Measurements from ENCODE around the gene CAPN5.
A peak's percentile ranks its signal among the peaks of the same experiment; 100 is the strongest.

CAPN5 gene

DNA sequence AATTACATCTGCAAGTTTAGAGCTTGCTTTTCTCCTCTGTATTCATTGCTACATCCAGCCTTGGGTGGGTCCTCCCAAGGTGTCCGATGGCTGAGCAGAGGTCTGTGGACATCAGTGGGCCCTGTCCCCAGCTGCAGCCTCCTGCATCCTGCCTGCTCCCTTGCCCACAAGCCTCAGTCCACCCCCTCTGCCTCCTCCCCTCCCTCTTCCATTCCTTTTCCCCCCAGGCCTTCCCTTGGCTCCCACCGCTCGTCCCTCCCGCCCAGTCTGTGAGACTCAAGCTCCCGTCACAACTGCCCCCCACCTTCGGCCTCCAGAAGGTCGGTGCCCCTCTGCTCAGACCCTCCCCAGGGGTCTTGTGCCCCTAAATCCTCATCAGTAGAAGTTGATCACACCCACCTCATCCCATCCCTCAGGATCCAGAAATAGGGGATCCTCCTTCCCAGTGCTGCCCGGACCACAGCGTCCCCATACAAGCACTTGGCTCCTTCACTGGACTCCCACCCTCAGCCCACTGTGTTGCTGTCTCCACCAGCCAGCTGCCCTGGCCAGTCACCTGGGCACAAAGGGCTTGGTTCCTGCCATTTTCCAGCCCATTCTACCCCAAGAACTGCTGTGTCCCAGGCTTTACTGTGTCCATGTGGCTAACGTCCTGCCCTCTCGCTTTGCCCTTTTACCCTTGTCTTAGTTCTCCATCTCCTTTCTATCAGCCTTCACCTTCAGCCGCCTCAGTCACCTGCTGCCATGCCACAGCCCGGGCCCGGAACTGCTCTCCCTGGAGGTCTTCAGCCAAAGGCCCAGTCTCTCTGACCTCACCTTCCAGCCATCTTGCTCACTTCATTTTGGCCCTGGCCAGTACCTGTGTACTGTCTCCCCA, 33.6 kb downstream of the CAPN5 start:
- DNase-seq (ENCODE audit: low read depth), result no peak

DNA sequence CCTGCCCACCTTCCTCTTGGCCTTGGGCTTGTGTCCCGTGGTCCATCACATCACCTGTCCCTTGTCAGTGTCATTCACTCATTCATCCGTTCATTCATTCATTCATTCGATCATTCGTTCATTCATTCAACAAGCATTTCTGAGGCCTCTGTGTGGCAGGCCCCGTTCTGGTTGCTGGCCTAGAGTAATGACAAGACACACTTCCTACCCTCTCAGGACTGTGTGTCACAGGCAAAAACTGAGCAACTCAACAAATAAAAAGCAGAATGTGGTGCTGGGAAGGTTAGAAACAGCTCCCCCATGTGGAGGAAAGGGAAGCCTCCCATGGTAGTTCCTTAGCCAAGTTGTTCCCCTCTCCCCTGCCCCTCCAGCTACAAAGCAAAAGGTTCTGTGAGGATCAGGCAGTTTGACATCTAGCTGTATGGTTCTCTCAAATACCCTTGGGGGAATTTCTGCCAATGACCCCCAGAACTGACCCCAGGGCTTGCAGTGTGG, 34.3 kb downstream of the CAPN5 start:
- DNase-seq (ENCODE audit: low read depth), result no peak

DNA sequence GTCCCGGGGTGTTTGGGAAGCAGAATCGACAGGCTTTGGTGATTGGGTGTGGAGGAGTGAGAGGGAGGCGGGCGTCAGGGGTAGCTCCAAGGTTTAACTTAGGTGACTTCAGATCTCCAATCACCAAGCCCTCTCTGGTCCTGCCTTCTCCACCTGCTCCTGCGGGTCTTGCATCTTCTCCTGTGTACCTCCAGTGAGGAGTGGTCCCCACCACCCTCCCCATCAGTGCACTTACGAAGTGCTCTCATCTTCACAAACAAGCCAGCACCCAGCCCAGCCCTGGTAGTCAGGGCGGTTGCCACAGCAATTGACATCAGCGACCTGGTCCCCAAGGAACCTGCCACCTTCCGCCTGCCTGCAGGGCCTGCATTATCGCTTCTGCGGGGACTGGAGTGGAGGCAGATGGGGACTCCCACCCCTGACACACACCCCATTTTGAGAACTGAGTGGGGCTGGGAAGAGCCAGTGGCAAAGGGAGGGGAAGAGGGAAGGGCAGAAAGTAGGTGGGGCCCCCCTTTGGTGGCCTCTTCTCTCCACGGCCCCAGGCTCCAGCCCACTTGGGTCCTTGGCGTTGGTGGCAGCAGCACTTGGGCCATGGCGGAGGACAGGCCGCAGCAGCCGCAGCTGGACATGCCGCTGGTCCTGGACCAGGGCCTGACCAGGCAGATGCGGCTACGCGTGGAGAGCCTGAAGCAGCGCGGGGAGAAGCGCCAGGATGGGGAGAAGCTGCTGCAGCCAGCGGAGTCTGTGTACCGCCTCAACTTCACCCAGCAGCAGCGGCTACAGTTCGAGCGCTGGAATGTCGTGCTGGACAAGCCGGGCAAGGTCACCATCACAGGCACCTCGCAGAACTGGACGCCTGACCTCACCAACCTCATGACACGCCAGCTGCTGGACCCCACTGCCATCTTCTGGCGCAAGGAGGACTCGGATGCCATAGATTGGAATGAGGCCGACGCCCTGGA, 35.8 kb downstream of the CAPN5 start, which contains the start of gene OMP:
OMP (plus strand) TSS at position 595 of the 965 bp plus-strand sequence; CDS start at position 595, 0 bp downstream.
- DNase-seq (ENCODE audit: low read depth), result no peak

DNA sequence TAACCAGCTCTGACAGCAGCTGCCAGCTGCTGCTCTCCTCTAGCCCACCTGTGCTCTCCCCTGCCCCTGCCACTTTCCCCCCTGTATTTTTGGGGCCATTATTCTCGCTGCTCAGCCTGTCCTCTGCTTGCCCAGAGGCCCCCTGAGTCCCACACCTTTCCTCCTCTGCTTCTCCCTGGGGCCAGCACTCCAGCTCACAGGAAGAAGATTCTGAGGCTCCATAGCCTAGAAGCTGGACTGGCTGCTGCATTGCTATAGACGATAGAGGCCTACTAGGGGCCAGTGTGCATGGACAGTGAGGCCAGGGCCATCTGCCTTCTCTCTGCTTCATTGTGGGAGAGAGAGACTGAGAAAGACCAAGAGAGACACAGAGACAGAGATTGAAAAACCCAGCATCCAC, 36.5 kb downstream of the CAPN5 start:
- DNase-seq (ENCODE audit: low read depth), result no peak

DNA sequence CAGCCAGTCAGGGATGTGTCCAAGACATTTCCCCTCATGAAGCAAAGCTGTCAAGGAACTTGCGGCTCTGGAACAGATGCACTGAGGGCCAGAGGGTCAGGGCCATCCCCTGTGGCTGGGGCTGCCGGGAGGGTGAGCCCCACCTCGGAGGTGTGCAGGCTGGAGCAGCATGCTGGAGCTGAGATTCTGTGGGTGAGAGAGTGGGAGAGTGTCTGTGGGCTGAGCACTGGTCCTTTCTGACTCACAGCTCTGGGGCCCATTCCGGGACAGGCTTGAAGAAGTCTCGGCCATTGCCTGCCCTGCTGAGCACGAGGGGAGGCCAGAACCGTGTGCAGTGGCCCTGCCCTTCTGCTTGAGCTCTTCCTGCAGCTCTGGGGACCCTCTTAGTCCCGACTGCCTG, 38.0 kb downstream of the CAPN5 start:
- no peak for DNase-seq (ENCODE audit: low read depth)

DNA sequence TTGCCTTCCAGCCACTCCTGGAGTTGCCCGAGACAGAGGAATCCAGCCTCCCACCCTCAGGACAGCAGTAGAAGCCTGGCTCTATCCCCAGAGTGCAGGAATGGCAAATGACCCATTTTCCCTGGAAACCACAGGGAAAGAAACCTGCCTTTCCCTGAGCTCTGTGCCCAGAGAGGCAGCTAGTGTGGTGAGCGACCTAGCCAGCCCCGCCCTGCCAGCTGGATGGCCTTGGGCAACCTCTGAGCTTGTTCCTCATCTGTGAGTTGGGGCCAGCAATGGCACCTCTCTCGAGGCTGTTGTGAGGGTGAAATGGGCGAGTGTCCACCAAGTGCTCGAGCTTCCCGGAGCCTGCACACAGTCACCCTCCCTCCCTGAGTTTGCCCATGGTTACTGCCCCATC, 39.5 kb downstream of the CAPN5 start:
- DNase-seq (ENCODE audit: low read depth), result no peak

DNA sequence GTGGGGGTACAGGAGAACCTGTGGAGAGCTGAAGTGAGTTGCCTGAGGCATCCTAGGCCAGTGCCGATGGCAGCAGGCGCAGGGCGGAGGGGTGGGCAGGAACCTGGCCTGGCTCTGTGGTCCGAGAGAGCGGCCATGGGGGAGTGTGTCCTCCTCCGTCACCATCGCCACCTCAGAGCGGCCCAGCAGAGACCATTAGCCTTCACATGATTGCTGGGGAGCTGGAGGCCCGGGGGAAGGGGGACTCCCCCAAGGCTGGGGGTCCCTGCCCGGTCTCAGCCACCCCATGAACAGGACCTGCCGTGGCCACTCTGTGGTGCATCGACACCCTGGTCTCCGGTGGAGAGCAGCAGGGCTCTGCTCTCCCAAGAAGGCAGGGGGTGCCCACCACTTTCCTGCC, 40.0 kb downstream of the CAPN5 start:
- no peak for DNase-seq (ENCODE audit: low read depth)

DNA sequence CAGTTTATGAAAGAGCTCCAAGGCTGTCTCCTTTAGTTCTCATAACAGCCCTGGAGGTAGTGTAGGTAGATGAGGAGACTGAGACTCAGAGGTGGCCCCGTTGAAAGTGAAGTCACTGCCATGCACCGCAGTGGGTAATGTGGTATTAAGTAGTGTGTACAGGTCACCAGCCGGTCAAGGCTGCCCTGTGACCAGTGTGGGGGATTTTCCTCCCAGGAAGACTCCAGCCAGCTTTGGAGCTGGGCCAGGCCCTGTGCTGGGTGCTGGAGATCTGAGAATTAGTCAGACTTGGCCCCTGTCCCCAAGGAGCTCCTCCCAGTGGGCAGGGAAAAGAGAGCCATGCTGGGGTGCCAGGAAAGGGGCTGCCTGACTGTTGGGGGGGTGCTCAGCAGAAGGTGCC, 41.2 kb downstream of the CAPN5 start:
- DNase-seq (ENCODE audit: low read depth), result peak; percentile 86

DNA sequence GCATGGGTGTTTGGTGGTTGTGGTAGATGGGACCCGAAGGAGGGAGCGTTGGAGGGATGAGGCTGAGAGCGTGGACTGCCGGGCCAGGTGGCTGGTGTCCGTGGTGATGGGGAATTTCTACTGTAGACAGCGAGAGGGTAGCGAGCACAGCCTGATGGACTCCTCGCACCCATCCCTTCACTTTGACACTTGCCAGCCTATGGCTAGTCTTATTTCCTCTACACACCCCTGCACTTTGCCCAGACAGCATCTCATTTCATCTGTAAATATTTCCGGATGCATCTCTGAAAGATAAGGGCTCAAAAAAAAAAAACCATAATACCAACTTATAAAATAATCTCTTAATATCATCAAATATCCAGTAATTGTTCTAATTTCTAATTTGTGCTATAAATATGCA, 41.7 kb downstream of the CAPN5 start:
- no peak for DNase-seq (ENCODE audit: low read depth)

DNA sequence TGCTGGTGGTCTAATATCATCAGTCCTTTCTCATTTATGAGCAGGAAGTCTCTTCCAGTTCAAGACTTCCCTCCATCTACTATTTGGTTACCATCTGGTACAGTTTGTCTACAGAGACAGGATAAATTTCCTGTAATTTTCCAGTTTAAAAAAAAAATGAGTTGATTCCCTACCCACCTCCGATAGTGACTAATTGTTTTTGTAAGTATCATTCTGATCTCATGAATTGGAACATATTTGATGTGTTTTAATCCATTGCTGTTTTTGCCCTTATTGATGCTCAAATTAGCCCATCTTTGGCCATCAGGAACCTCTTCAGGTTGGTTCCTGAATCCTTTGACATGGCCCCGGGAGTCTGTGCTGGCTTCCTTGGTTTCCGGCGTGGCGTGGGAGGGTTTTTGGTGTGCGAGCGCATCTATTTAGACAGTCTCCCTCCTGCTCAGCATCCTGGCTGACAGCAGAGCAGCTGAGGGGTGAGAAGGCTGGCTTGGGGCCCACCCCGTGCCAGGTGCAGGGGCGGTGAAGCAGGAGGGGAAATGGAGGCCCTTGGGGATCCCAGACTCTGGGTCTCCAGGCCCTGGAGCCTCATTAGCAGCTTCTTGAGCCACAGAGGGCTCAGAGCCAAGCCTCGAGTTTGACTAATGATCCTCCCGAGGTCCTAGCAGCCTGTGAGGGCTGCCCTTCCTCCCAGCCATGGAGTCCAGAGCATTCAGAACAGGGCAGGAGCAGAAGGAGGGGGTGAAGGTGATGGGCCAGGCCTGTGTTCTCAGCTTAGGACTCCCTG, 42.7 kb downstream of the CAPN5 start:
- DNase-seq (ENCODE audit: low read depth), result no peak

DNA sequence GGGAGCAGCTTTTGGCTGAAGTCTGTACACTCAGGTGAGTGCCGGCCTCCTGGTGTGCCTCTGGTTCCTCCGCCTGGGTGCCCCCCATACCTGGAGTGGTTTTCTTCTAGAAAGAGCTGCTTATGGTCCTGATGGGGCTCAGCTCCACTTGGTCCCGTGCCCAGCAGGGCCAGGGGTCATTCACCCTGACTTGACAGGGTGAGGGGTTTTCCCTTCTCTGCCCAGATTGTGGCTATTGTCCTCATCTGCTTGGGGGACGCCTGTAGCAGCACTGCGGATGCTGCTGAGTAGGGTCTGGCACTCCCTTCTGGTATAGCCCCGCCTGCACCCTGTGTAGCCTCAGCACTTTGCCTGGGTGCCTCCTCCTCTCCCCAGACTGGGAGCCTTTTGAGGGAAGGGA, 44.1 kb downstream of the CAPN5 start:
- no peak for DNase-seq (ENCODE audit: low read depth)

DNA sequence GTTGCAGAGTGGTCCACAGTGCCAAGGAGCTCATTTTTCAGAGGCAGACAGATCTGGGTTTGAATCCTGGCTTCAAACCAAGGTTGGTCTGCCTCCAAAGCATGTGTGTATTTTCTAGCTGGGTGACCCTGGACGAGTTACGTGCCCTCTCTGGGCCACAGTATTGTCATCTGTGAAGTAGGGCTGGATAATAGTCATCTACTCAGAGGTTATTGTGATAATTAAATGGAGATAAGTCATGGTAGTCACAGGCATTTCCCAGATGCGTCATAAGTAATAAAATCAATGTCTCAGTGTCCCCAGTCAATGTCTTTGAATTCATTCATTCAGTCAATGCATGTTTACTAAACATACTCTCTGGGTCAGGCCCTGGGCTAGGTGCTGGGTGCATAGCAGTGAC, 44.5 kb downstream of the CAPN5 start:
- DNase-seq (ENCODE audit: low read depth), result no peak

DNA sequence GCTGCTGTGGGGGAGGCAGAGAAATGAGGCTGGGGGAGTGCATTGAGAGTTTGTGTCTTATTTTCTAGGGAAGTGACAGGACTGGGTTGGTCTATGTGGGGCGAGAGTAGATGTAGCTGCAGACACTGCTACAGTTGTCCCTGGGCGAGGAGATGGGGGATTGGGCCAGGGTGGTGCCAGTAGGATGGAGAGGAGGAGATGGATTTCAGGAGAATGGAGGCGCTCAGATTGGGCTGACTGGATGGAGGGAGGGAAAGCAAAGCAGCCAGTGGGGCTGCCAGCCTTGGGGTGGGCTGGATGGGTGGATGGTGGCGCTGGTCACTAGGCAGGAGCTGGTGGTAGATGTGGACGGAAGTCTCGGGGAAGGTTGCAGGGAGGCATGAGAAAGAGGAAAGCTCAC, 45.2 kb downstream of the CAPN5 start:
- no peak for DNase-seq (ENCODE audit: low read depth)

DNA sequence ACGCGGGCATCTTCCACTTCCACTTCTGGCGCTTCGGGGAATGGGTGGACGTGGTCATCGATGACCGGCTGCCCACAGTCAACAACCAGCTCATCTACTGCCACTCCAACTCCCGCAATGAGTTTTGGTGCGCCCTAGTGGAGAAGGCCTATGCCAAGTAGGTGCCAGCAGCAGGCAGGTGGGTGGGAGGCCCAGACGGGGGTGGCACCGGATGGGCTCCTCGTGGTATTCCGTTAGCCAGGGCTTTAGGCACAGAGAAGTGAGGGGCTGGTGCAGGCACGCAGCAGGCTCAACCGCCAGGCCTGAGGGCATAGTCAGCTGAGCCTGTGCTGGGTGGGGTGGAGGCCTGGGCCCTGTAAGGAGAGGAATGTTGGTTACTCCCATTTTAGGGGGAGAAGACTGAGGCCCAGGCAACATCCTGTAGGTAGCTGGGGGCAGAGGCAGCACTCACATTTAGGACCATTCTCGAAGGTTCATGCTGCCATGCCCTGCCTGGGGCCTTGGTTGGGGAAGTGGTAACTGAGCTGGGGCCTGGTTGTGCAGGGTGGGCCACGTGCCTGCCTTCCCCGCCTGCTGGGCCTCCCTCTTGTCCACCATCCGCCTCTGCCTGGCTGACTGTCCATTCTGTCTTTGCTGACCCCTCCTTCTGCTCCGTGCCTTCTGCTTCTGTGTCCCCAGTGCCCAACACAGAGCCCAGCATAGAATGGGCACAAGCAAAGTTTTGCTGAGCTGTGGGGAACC, 46.0 kb downstream of the CAPN5 start:
- no peak for DNase-seq (ENCODE audit: low read depth)

DNA sequence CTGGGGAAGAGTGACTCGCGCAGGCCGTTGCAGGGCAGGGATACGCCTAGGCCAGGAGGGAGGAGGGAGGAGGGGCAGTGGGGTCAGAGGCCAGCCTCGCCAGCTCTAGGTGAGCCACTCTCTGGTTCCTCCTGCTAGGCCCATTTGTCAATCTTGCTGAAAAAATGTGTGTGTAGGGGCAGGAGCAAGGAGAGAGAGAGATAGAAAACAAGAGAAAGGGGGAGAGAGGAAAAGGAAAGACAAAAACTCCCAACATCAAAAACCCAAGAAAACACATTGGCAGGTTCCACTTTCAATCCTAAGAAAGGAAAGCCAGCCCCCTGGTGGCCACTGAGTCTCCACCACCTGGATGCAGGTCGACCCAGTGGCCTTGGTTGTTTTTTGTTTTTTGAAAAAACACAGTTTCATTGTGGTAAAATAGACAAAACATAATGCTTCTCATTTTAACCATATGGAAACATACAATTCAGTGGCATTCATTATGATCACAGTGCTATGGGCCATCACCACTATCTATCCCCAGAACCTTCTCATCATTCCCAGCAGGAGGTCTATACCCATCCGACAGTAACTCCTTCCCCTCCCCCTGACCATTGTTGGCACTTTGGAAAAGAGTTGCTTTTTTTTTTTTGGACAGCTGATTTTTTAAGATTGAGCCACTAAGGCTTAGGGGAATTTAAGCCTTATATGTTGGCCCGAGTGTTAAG, 46.8 kb downstream of the CAPN5 start:
- DNase-seq (ENCODE audit: low read depth), result no peak

DNA sequence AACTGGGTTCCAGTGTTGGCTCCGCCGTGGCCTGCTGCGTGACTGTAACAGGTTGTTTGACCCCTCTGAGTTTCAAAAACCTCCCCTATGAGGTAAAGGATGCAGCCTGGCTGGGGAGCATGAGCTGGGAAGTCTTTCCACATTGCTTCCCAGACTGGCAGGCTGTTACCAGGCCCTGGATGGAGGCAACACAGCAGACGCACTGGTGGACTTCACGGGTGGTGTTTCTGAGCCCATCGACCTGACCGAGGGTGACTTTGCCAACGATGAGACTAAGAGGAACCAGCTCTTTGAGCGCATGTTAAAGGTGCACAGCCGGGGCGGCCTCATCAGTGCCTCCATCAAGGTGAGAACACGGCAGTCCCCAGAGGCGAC, 47.3 kb downstream of the CAPN5 start:
- DNase-seq (ENCODE audit: low read depth), result no peak

DNA sequence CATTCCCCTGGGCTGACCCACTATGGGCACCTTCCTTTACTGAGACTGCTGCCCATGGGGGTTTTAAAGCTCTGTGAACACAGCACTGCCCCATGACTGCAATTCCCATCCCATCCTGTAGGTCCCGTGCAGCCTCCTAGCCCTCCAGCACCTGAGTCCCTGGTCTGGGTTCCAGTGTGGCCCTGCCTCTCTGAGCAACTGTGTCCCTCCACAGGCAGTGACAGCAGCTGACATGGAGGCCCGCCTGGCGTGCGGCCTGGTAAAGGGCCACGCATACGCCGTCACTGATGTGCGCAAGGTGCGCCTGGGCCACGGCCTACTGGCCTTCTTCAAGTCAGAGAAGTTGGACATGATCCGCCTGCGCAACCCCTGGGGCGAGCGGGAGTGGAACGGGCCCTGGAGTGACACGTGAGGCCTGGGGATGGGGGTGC, 48.4 kb downstream of the CAPN5 start:
- no peak for DNase-seq (ENCODE audit: low read depth)

DNA sequence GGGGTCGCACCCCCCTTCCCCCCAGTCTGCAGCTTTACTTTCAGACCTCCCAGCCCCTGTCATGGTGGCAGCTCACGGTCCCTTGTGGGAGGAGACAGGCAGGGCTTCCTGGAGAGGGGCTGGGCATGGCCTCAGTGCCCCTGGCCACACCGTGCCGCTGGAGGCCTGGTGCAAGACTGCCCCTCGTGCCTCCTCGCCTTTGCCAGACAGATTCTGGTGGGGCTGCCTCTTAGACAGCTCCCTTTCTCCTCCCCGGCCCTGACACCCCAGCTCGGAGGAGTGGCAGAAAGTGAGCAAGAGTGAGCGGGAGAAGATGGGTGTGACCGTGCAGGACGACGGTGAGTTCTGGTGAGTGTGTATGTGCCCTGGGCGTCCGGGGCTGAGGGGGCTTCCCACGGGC, 49.2 kb downstream of the CAPN5 start:
- DNase-seq (ENCODE audit: low read depth), result no peak

DNA sequence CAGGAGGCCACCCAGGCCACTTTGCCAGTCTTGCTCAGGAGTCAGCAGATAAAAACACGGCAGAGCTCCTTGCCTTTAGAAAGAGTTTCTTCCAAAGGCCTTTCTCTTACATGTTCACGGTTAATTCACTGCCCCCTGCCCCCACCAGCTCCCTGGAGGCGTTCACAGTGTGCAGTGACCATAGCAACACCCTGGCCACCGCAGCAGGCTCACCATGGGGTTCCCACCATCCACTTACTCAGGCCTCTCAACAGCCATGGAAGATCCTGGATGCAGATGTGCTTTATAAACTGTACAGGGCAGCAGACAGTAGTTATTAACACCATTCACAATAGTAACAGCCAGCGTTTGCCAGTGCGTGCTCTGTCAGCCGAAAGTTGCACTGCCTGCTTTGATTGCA, 50.7 kb downstream of the CAPN5 start:
- DNase-seq (ENCODE audit: low read depth), result no peak

DNA sequence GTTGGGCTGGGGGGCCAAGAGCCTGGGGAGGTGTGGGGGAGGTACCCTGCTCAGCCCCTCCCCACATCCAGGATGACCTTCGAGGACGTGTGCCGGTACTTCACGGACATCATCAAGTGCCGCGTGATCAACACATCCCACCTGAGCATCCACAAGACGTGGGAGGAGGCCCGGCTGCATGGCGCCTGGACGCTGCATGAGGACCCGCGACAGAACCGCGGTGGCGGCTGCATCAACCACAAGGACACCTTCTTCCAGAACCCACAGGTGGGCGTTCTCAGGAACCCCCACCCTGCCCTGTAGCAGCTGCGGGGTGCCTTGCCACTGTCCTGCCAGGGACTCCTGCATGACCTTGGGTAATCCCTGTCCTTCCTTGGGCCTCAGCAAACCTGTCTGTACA, 51.3 kb downstream of the CAPN5 start:
- DNase-seq (ENCODE audit: low read depth), result no peak

DNA sequence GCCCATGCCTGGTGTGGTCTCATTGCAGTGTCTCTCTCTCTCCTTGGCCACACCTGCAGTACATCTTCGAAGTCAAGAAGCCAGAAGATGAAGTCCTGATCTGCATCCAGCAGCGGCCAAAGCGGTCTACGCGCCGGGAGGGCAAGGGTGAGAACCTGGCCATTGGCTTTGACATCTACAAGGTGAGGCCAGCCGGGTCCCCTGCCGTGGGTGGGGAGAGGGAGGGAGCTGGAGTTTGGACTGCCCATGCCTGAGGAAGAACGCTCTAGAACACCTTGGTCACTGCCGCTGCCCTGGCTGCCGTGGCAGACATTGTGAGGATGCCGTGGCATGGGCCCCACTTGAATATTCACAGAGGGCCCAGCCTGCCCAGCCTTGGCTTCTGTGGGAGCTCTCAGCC, 52.2 kb downstream of the CAPN5 start:
- no peak for DNase-seq (ENCODE audit: low read depth)
